H1 (cell line): ENCODE data around the gene DCUN1D3. TPM values are rescaled to one million over a fixed set of nuclear protein-coding genes. Genes with fewer than 3 reads are reported as not detected.
A peak's percentile ranks its signal among the peaks of the same experiment; 100 is the strongest.

Source experiments
- CTCF ChIA-PET: fragments of 300-600 bp; sonication (Branson Sonifier 250); formaldehyde crosslinking; loops from one replicate; lab custom pipeline; 2021; ENCODE audit not compliant: partially characterized antibody; lab: Charles Lee
- POLR2A ChIA-PET: fragments of 300-600 bp; sonication (Branson Sonifier 250); formaldehyde crosslinking; loops from one replicate; lab custom pipeline; 2021; ENCODE audit warnings: inconsistent platforms; ENCODE audit not compliant: partially characterized antibody; lab: Charles Lee
- DNase-seq, 2 experiments: peaks; one replicate each; pipeline versions ENCODE4 v3.0.0 to v3.0.0-alpha.2; 2010 to 2022; ENCODE audit warnings: low spot score in 2 of 2, low read depth in 1 of 2, mixed read lengths in 1 of 2
- FAIRE-seq: peaks from 2 replicates; lab custom pipeline; 2011; peaks lifted over from hg19 to GRCh38; lab: Jason Lieb, UNC
- H2AFZ ChIP-seq: 2 replicates; pipeline ENCODE4 v1.8.1; 2012; ENCODE audit warnings: low read length, inconsistent platforms
- H2AK5ac ChIP-seq: 2 replicates; pipeline ENCODE4 v1.6.1; 2013; ENCODE audit warnings: low read depth, low read length
- H2BK120ac ChIP-seq: replicated peaks from 2 replicates; pipeline ENCODE3; 2013; ENCODE audit warnings: low read depth, low read length, inconsistent platforms
- H2BK12ac ChIP-seq: 2 replicates; pipeline ENCODE4 v1.6.1; 2013; ENCODE audit warnings: low read depth, low read length
- H2BK15ac ChIP-seq: 2 replicates; pipeline ENCODE4 v1.6.1; 2013; ENCODE audit warnings: low read length
- H2BK20ac ChIP-seq: 2 replicates; pipeline ENCODE4 v1.6.1; 2013; ENCODE audit warnings: low read length
- H2BK5ac ChIP-seq: 2 replicates; pipeline ENCODE4 v1.6.1; 2013; ENCODE audit warnings: low read depth, low read length
- H3K14ac ChIP-seq: 2 replicates; pipeline ENCODE4 v1.6.1; 2013; ENCODE audit warnings: inconsistent platforms; ENCODE audit not compliant: insufficient read length
- H3K18ac ChIP-seq: 2 replicates; pipeline ENCODE4 v1.6.1; 2013; ENCODE audit warnings: low read length; ENCODE audit errors: extremely low read depth
- H3K23ac ChIP-seq: 2 replicates; pipeline ENCODE4 v1.6.1; 2013; ENCODE audit warnings: inconsistent platforms; ENCODE audit not compliant: insufficient read length
- H3K23me2 ChIP-seq: 2 replicates; pipeline ENCODE4 v1.6.1; 2013; ENCODE audit warnings: low read depth, low read length
- H3K27ac ChIP-seq: 2 replicates; pipeline ENCODE4 v1.6.1; 2011; ENCODE audit warnings: low read depth, low read length, inconsistent platforms
- H3K27me3 ChIP-seq, 4 experiments: replicated peaks in 1 of 4; 1 replicate in 1 of 4; 2 replicates in 3 of 4; pipeline versions ENCODE4 v1.6.1 to v1.8.1; 2011 to 2013; ENCODE audit warnings: low read length in 3 of 4, mild to moderate bottlenecking in 3 of 4, inconsistent platforms in 2 of 4, mixed read lengths in 2 of 4, moderate library complexity in 1 of 4; ENCODE audit not compliant: control insufficient read depth in 3 of 4, insufficient read depth in 3 of 4; ENCODE audit errors: extremely low read depth in 1 of 4
- H3K36me3 ChIP-seq, 4 experiments: 2 replicates each; pipeline versions ENCODE4 v1.6.1 to v1.8.1; 2011 to 2013; ENCODE audit warnings: mild to moderate bottlenecking in 4 of 4, low read length in 3 of 4, moderate library complexity in 2 of 4, control low read depth in 1 of 4, inconsistent platforms in 1 of 4; ENCODE audit not compliant: insufficient read depth in 4 of 4, control insufficient read depth in 2 of 4
- H3K4ac ChIP-seq: replicated peaks from 2 replicates; pipeline ENCODE3; 2013; ENCODE audit warnings: low read length, low read depth, mixed read lengths, inconsistent platforms; ENCODE audit not compliant: insufficient read length
- H3K4me1 ChIP-seq, 4 experiments: replicated peaks in 1 of 4; 1 replicate in 1 of 4; 2 replicates in 3 of 4; pipeline versions ENCODE4 v1.6.1 to v1.8.1; 2011 to 2013; ENCODE audit warnings: low read length in 3 of 4, inconsistent platforms in 2 of 4, mixed read lengths in 1 of 4; ENCODE audit not compliant: insufficient read depth in 4 of 4, control insufficient read depth in 3 of 4
- H3K4me2 ChIP-seq, 2 experiments: 2 replicates each; pipeline versions ENCODE4 v1.6.1 to v1.8.1; 2011 to 2013; ENCODE audit warnings: low read depth in 2 of 2, low read length in 2 of 2, control low read depth in 1 of 2, inconsistent platforms in 1 of 2, mild to moderate bottlenecking in 1 of 2; ENCODE audit not compliant: insufficient read depth in 1 of 2
- H3K4me3 ChIP-seq, 4 experiments: fragments of 200-600, 300-600 bp in 1 of 4; sonication (generic), shearing (Covaris generic), sonication (Bioruptor Twin) in 1 of 4; 2 replicates each; pipeline versions ENCODE4 v1.5.1 to v1.8.1; 2011 to 2016; ENCODE audit warnings: low read length in 4 of 4, low read depth in 3 of 4, control low read depth in 2 of 4, inconsistent platforms in 2 of 4, mild to moderate bottlenecking in 2 of 4, mixed read lengths in 1 of 4, moderate library complexity in 1 of 4; ENCODE audit not compliant: insufficient read depth in 2 of 4; ENCODE audit errors: extremely low read depth in 1 of 4
- H3K56ac ChIP-seq: replicated peaks from 2 replicates; pipeline ENCODE3; 2013; ENCODE audit warnings: low read depth, mild to moderate bottlenecking, mixed read lengths, low read length, inconsistent platforms; ENCODE audit not compliant: insufficient read length
- H3K79me1 ChIP-seq: 2 replicates; pipeline ENCODE4 v1.6.1; 2013; ENCODE audit warnings: low read depth, low read length, control low read depth
- H3K79me2 ChIP-seq, 2 experiments: 2 replicates each; pipeline versions ENCODE4 v1.6.1 to v1.8.1; 2012 to 2013; ENCODE audit warnings: low read length in 2 of 2, mild to moderate bottlenecking in 2 of 2, inconsistent platforms in 1 of 2; ENCODE audit not compliant: insufficient read depth in 2 of 2, control insufficient read depth in 1 of 2
- H3K9ac ChIP-seq, 4 experiments: replicated peaks in 1 of 4; 1 replicate in 1 of 4; 2 replicates in 3 of 4; pipeline versions ENCODE4 v1.6.1 to v1.8.1; 2011 to 2013; ENCODE audit warnings: low read depth in 3 of 4, low read length in 3 of 4, control low read depth in 2 of 4, mild to moderate bottlenecking in 2 of 4, moderate library complexity in 2 of 4, inconsistent platforms in 1 of 4; ENCODE audit errors: extremely low read depth in 1 of 4
- H3K9me3 ChIP-seq, 2 experiments: 2 replicates each; pipeline versions ENCODE4 v1.6.1 to v1.8.1; 2012 to 2013; ENCODE audit warnings: mild to moderate bottlenecking in 2 of 2, moderate library complexity in 2 of 2, control low read depth in 1 of 2, inconsistent platforms in 1 of 2, low read depth in 1 of 2, low read length in 1 of 2, mixed read lengths in 1 of 2; ENCODE audit not compliant: insufficient read depth in 2 of 2
- H4K20me1 ChIP-seq, 2 experiments: replicated peaks in 1 of 2; 2 replicates each; pipeline versions ENCODE3 to v1.8.1; 2011 to 2013; ENCODE audit warnings: inconsistent platforms in 2 of 2, low read length in 2 of 2, mild to moderate bottlenecking in 1 of 2; ENCODE audit not compliant: insufficient read depth in 2 of 2, control insufficient read depth in 1 of 2
- H4K5ac ChIP-seq: 2 replicates; pipeline ENCODE4 v1.6.1; 2013; ENCODE audit warnings: low read length, low read depth, mixed read lengths, inconsistent platforms; ENCODE audit not compliant: insufficient read length
- H4K8ac ChIP-seq: 2 replicates; pipeline ENCODE4 v1.8.0; 2013; ENCODE audit warnings: mild to moderate bottlenecking, moderate library complexity, low read length, inconsistent platforms; ENCODE audit not compliant: insufficient read depth; ENCODE audit errors: extremely low read depth
- H4K91ac ChIP-seq: replicated peaks from 2 replicates; pipeline ENCODE3; 2013; ENCODE audit warnings: low read length, mixed read lengths, inconsistent platforms; ENCODE audit not compliant: insufficient read length
- ASH2L ChIP-seq: fragments of 200-600, 300-600 bp; sonication (generic); IDR thresholded peaks from one replicate; pipeline ENCODE4 v1.7.1; 2017; ENCODE audit warnings: low read length
- FOSL1 ChIP-seq: IDR thresholded peaks from 2 replicates; pipeline ENCODE4 v1.6.1; 2011; ENCODE audit warnings: mild to moderate bottlenecking, low read depth, low read length, moderate library complexity; ENCODE audit not compliant: insufficient read depth
- JUND ChIP-seq: IDR thresholded peaks from 2 replicates; pipeline ENCODE4 v1.6.1; 2011; ENCODE audit warnings: mild to moderate bottlenecking, improper control_type of control experiment, low read length
- POU5F1 ChIP-seq: IDR thresholded peaks from 2 replicates; pipeline ENCODE4 v1.6.1; 2011; ENCODE audit warnings: low read depth, mild to moderate bottlenecking, low read length, moderate library complexity
- SAP30 ChIP-seq: fragments of 300-600 bp; sonication (generic); IDR thresholded peaks from 2 replicates; pipeline ENCODE4 v1.7.1; 2012; ENCODE audit warnings: low read length, moderate library complexity, mild to moderate bottlenecking, inconsistent platforms; ENCODE audit not compliant: insufficient read depth, insufficient replicate concordance
- WGBS, 2 experiments: shearing (Covaris generic) in 1 of 2; methylation state at CpG; one replicate each; pipeline versions ENCODE4 v1.1.6 to v1.1.7; 2013 to 2015; ENCODE audit warnings: low lambda C conversion rate in 2 of 2, mixed read lengths in 2 of 2, inconsistent platforms in 1 of 2, low coverage in 1 of 2, missing lambda C conversion rate in 1 of 2; ENCODE audit not compliant: insufficient replicate concordance in 2 of 2, insufficient coverage in 1 of 2, insufficient read length in 1 of 2; ENCODE audit errors: extremely low coverage in 1 of 2, missing lambda C conversion rate in 1 of 2; 5-methylcytosine and 5-hydroxymethylcytosine counted together
- polyA plus RNA-seq, 7 experiments: library from polyadenylated mRNA; depleted of rRNA in 3 of 7; stranded (reverse) in 5 of 7; unstranded in 2 of 7; fragments of >200 nt in 5 of 7; fragments of 200-250 nt in 2 of 7; gene quantifications; 1 replicate in 5 of 7; 2 replicates in 1 of 7; 4 replicates in 1 of 7; pipeline versions ENCODE4 v1.2.1 to v1.2.3, GENCODE V29; 2011 to 2013; ENCODE audit warnings: missing spikeins in 2 of 7, mixed read lengths in 2 of 7
- total RNA-seq: library from RNA; stranded (reverse); fragmentation: NEBNext Ultra II Directional; extraction: Animal tissue kit (Norgen Biotek cat#: 25700); gene quantifications from 2 replicates; pipeline ENCODE4 v1.2.1, GENCODE V29; 2021

Gene DCUN1D3
- total and polyA plus RNA-seq, 2 of the 8 experiments (the other 6 are each of a cell fraction or from before 2014, with no cell fraction given), result 3.5 to 18.2 TPM

GRCh38 chr16:20865420-20866131, 34.6 kb downstream of the DCUN1D3 start:
- no peak for FAIRE-seq
- Histone ChIP-seq H2BK20ac (no peak overlapping the region), H4K8ac (no peak overlapping the region), H2AK5ac (no peak overlapping the region), H3K4ac (no peak overlapping the region), H3K18ac (no peak overlapping the region), H4K5ac (no peak overlapping the region), H3K14ac (no peak overlapping the region), H3K4me1 (peaks cover 0 to 6% (median 2%) of the 10 kb centered on the region in 4 experiments; a peak in 4 of 7 replicates), H3K4me3 (no peak overlapping the region), H4K20me1 (no peaks in the 10 kb centered on the region), H2AFZ (no peak overlapping the region), H3K4me2 (no peak overlapping the region), H3K9me3 (no peaks in the 10 kb centered on the region), H3K36me3 (peaks cover 0 to 5% (median 0%) of the 10 kb centered on the region in 4 experiments; a peak in 1 of 8 replicates), H2BK120ac (no peak overlapping the region), H3K27ac (peak overlapping the region; percentile 7; the same call in 1 of the 2 replicates), H3K9ac (no peak overlapping the region), H2BK12ac (no peak overlapping the region), H2BK15ac (no peak overlapping the region), H3K79me2 (peaks cover 6 to 73% of the 10 kb centered on the region in 2 experiments; a peak in 3 of 4 replicates), H3K23ac (no peak overlapping the region), H4K91ac (no peak overlapping the region), H3K56ac (no peak overlapping the region), H3K79me1 (peaks cover 5% of the 10 kb centered on the region; the same call in 1 of the 2 replicates), H3K23me2 (no peaks in the 10 kb centered on the region), H3K27me3 (no peaks in the 10 kb centered on the region), H2BK5ac (peak overlapping the region; percentile 62; the same call in 1 of the 2 replicates)
- DNase-seq, result no peak
- POLR2A ChIA-PET, result interaction anchor here (0.6 to 1.1 kb wide), 3 partner anchors 13 to 35 kb away, joined by 3 to 6 read pairs (median 3); partner anchors contain the start of genes DCUN1D3 and LYRM1
- TF ChIP-seq FOSL1, result no peak
- TF ChIP-seq JUND, result no peak
- no peak for TF ChIP-seq SAP30
- no peak for TF ChIP-seq POU5F1
- TF ChIP-seq ASH2L, result no peak
- CTCF ChIA-PET, result interaction anchor here (1.1 to 4.8 kb wide), 4 partner anchors 9 to 135 kb away, joined by 3 to 29 read pairs (median 12); no protein-coding TSS in a partner anchor
- WGBS, 2 experiments, result 85% methylated on average over 6 of the region's 6 CpGs; no CpG with 5 or more reads in 1 of the 2 experiments
